Liver (tissue), 9 donors: ENCODE data around the gene KMT5B. TPM values are rescaled to one million over a fixed set of nuclear protein-coding genes. Genes with fewer than 3 reads are reported as not detected.

Source experiments
- DNase-seq: peaks from one replicate; pipeline ENCODE4 v3.0.0-alpha.2; 2017; ENCODE audit warnings: low spot score
- H3K27ac ChIP-seq, 2 donors: one replicate each; pipeline ENCODE4 v1.7.0; 2013; ENCODE audit warnings: inconsistent platforms in 2 of 2, low read length in 2 of 2, control low read depth in 1 of 2, low read depth in 1 of 2, mild to moderate bottlenecking in 1 of 2
- H3K27me3 ChIP-seq, 4 donors: one replicate each; pipeline versions ENCODE4 v1.6.1 to v1.7.0; 2013; ENCODE audit warnings: low read length in 3 of 4, inconsistent platforms in 1 of 4, mild to moderate bottlenecking in 1 of 4, moderate library complexity in 1 of 4; ENCODE audit not compliant: control insufficient read depth in 4 of 4, insufficient read depth in 4 of 4
- H3K36me3 ChIP-seq, 4 donors: one replicate each; pipeline versions ENCODE4 v1.6.1 to v1.7.0; 2013; ENCODE audit warnings: low read length in 3 of 4, mild to moderate bottlenecking in 3 of 4, low read depth in 1 of 4, moderate library complexity in 1 of 4; ENCODE audit not compliant: control insufficient read depth in 4 of 4, insufficient read depth in 3 of 4
- H3K4me1 ChIP-seq, 4 donors: one replicate each; pipeline versions ENCODE4 v1.6.1 to v1.7.0; 2013; ENCODE audit warnings: low read length in 3 of 4, mild to moderate bottlenecking in 3 of 4, moderate library complexity in 1 of 4; ENCODE audit not compliant: control insufficient read depth in 4 of 4, insufficient read depth in 4 of 4
- H3K4me3 ChIP-seq, 3 donors: one replicate each; pipeline versions ENCODE4 v1.6.1 to v1.7.0; 2013; ENCODE audit warnings: low read length in 3 of 3, control low read depth in 1 of 3, low read depth in 1 of 3, mild to moderate bottlenecking in 1 of 3
- H3K9ac ChIP-seq, 2 donors: one replicate each; pipeline ENCODE4 v1.7.0; 2013; ENCODE audit warnings: low read length in 2 of 2, mild to moderate bottlenecking in 2 of 2, moderate library complexity in 2 of 2, control low read depth in 1 of 2, low read depth in 1 of 2
- H3K9me3 ChIP-seq, 4 donors: one replicate each; pipeline versions ENCODE4 v1.6.1 to v1.7.0; 2013; ENCODE audit warnings: low read length in 3 of 4; ENCODE audit not compliant: control insufficient read depth in 4 of 4
- EGR1 ChIP-seq, 2 donors: IDR thresholded peaks; 2 replicates each; pipeline ENCODE4 v1.6.1; 2016 to 2018; ENCODE audit warnings: antibody characterized with exemption in 2 of 2, low read depth in 2 of 2
- FOXA2 ChIP-seq: IDR thresholded peaks from 2 replicates; pipeline ENCODE4 v1.6.1; 2016; ENCODE audit warnings: antibody characterized with exemption
- JUND ChIP-seq, 2 donors: IDR thresholded peaks; 2 replicates each; pipeline ENCODE4 v1.6.1; 2016; ENCODE audit warnings: antibody characterized with exemption in 2 of 2
- NR2F2 ChIP-seq: IDR thresholded peaks from 2 replicates; pipeline ENCODE4 v1.6.1; 2016; ENCODE audit warnings: antibody characterized with exemption
- REST ChIP-seq: IDR thresholded peaks from 2 replicates; pipeline ENCODE4 v1.6.1; 2016; ENCODE audit warnings: antibody characterized with exemption, mild to moderate bottlenecking
- YY1 ChIP-seq: IDR thresholded peaks from 2 replicates; pipeline ENCODE4 v1.6.1; 2016; ENCODE audit warnings: antibody characterized with exemption, mild to moderate bottlenecking
- ZBTB33 ChIP-seq: IDR thresholded peaks from 2 replicates; pipeline ENCODE4 v1.6.1; 2016; ENCODE audit warnings: antibody characterized with exemption
- WGBS: extraction: QIAGEN DNeasy Blood & Tissue Kit; methylation state at CpG from one replicate; pipeline ENCODE4 v1.1.7; 2013; 5-methylcytosine and 5-hydroxymethylcytosine counted together
- polyA plus RNA-seq, 2 donors: library from polyadenylated mRNA; stranded (reverse) in 1 of 2; unstranded in 1 of 2; fragments of 200-250 nt in 1 of 2; fragments of >200 nt in 1 of 2; fragmentation: Nextera tagmentation in 1 of 2; extraction: Ambion mirVana in 1 of 2; gene quantifications; one replicate each; pipeline versions ENCODE4 v1.2.1 to v1.2.3, GENCODE V29; 2013 to 2015
- total RNA-seq, 2 donors: library from RNA; depleted of rRNA; stranded (reverse); fragments of >200 nt; gene quantifications; one replicate each; pipeline ENCODE4 v1.2.3, GENCODE V29; 2014
- TF ChIP-seq, protein P1 (sequence below): IDR thresholded peaks from 2 replicates; pipeline ENCODE4 v1.6.1; 2016; ENCODE audit warnings: antibody characterized with exemption
- donor health status: healthy.
- donor health status: healthy.
- donor health status: healthy.
- donor health status: healthy.
- donor health status: healthy.

The KMT5B gene
- total and polyA plus RNA-seq, 4 donors, result 8.7 to 33.8 (median 14.8) TPM

- no peak overlapping the region for H3K27ac ChIP-seq
- DNase-seq, result no peak
- 87% methylated on average over 9 of the region's 9 CpGs for WGBS
These were observed 72.4 kb downstream of the KMT5B start for GRCh38 chr11:68140496-68141245.

GRCh38 chr11:68138237-68138636 is 74.9 kb downstream of the KMT5B start:
- H3K9ac ChIP-seq, result peak overlapping the region in 1 of 2 donors; percentile 28

More at GRCh38 chr11:68140496-68141245, 72.4 kb downstream of the KMT5B start:
- Histone ChIP-seq H3K36me3 (no peaks in the 10 kb centered on the region), H3K27me3 (no peaks in the 10 kb centered on the region), H3K9ac (no peak overlapping the region), H3K9me3 (no peaks in the 10 kb centered on the region), H3K4me3 (no peak overlapping the region), H3K4me1 (peaks cover 21 to 41% (median 32%) of the 10 kb centered on the region in 4 donors)
- no peak for TF ChIP-seq JUND (IDR thresholded peaks at IDR 0.05)

More at GRCh38 chr11:68138237-68138636, 74.9 kb downstream of the KMT5B start:
- no peak for DNase-seq
- peak overlapping the region in 1 of 3 donors; percentile 18 for H3K4me3 ChIP-seq
- TF ChIP-seq REST, result no peak
- TF ChIP-seq FOXA2, result no peak
- TF ChIP-seq NR2F2, result no peak
- no peak for TF ChIP-seq ZBTB33
- TF ChIP-seq EGR1 (IDR thresholded peaks at IDR 0.05; ENCODE audit: low read depth in 2 of 2), result no peak
- TF ChIP-seq, protein P1, sequence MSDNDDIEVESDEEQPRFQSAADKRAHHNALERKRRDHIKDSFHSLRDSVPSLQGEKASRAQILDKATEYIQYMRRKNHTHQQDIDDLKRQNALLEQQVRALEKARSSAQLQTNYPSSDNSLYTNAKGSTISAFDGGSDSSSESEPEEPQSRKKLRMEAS, result no peak
- no peak for TF ChIP-seq YY1
- H3K27ac ChIP-seq, result no peak overlapping the region
- H3K9me3 ChIP-seq, result no peaks in the 10 kb centered on the region
- peaks cover 16 to 29% (median 22%) of the 10 kb centered on the region in 4 donors for H3K4me1 ChIP-seq
- no peaks in the 10 kb centered on the region for H3K36me3 ChIP-seq
- WGBS, result 32% methylated on average over 4 of the region's 4 CpGs
- H3K27me3 ChIP-seq, result no peaks in the 10 kb centered on the region
